Activated CD4-positive, alpha-beta T cell treated with anti-CD3 and anti-CD28 coated beads for 36 hours (primary cell): ENCODE measurements around the gene SIK3. TPM values are rescaled to one million over a fixed set of nuclear protein-coding genes. Genes with fewer than 3 reads are reported as not detected.
A peak's percentile ranks its signal among the peaks of the same experiment; 100 is the strongest.

Experiments used
- ATAC-seq: fragments of 200-7000 bp; cut with Tn5 transposase; one replicate; pipeline ENCODE4 v1.10.0; 2021; ENCODE audit warnings: mild to moderate bottlenecking, moderate library complexity
- CTCF ChIA-PET: fragments of 350-600 bp; sonication (Branson Sonifier 250); formaldehyde crosslinking; loops from one replicate; lab custom pipeline; 2021; ENCODE audit warnings: antibody characterized with exemption; lab: Charles Lee
- POLR2A ChIA-PET: fragments of 350-600 bp; sonication (Branson Sonifier 250); formaldehyde crosslinking; loops from one replicate; lab custom pipeline; 2021; ENCODE audit warnings: antibody characterized with exemption, inconsistent platforms; lab: Charles Lee
- DNase-seq: peaks from one replicate; pipeline ENCODE4 v3.0.0-alpha.2; 2020
- H3K27ac Mint-ChIP-seq: one replicate; pipeline ENCODE4 v1.8.0; 2021; ENCODE audit warnings: mixed read lengths
- H3K27me3 Mint-ChIP-seq: one replicate; pipeline ENCODE4 v1.8.0; 2021; ENCODE audit warnings: mixed read lengths
- H3K36me3 Mint-ChIP-seq: one replicate; pipeline ENCODE4 v1.8.0; 2021; ENCODE audit warnings: low read depth, mixed read lengths
- H3K4me1 Mint-ChIP-seq: one replicate; pipeline ENCODE4 v1.8.0; 2021; ENCODE audit warnings: mixed read lengths
- H3K4me3 Mint-ChIP-seq: one replicate; pipeline ENCODE4 v1.8.0; 2021; ENCODE audit warnings: mild to moderate bottlenecking, moderate library complexity, mixed read lengths
- H3K9me3 Mint-ChIP-seq: one replicate; pipeline ENCODE4 v1.8.0; 2021; ENCODE audit warnings: low read depth, mixed read lengths
- intact Hi-C, 2 experiments: fragments of 100-400 bp; cut with DNase I in 1 of 2; cut with micrococcal nuclease in 1 of 2; formaldehyde crosslinking; loops; one replicate each; pipeline versions ENCODE4 v1.14.2 to v1.15.1; 2022 to 2024; cut with DNase I, micrococcal nuclease
- total RNA-seq, 2 experiments: library from RNA; stranded (reverse); gene quantifications; one replicate each; pipeline ENCODE4 v1.2.3, GENCODE V29; 2021

The SIK3 gene
- total RNA-seq, 2 experiments from 2014 or later = 23.6 to 25.3 TPM

- no peak for ATAC-seq
- H3K27ac Mint-ChIP-seq = no peak overlapping the region
- no peaks in the 10 kb centered on the region for H3K27me3 Mint-ChIP-seq
- DNase-seq = no peak
- CTCF ChIA-PET = interaction anchor here (0.8 kb wide), 1 partner anchor 53 kb away, joined by 3 read pairs; the partner anchor contains the start of gene APOA5
- POLR2A ChIA-PET = no interaction called here
- H3K9me3 Mint-ChIP-seq = no peaks in the 10 kb centered on the region
- peaks cover 4% of the 10 kb centered on the region for H3K4me1 Mint-ChIP-seq
- H3K4me3 Mint-ChIP-seq = no peak overlapping the region
- intact Hi-C loops = no loop called here
- peaks cover 42% of the 10 kb centered on the region for H3K36me3 Mint-ChIP-seq
Observed at GRCh38 chr11:116844722-116845121, 253.5 kb downstream of the SIK3 start.

- Mint-ChIP-seq H3K4me3 (no peak overlapping the region), H3K27ac (no peak overlapping the region), H3K4me1 (peaks cover 2% of the 10 kb centered on the region), H3K27me3 (no peaks in the 10 kb centered on the region), H3K9me3 (no peaks in the 10 kb centered on the region), H3K36me3 (peaks cover 38% of the 10 kb centered on the region)
- ChIA-PET POLR2A (no interaction called here), CTCF (no interaction called here)
- DNase-seq (no peak), ATAC-seq (no peak)
- intact Hi-C loops = no loop called here
Observed at GRCh38 chr11:116843661-116844060, 254.6 kb downstream of the SIK3 start.

GRCh38 chr11:116842909-116843308 is 255.3 kb downstream of the SIK3 start:
- Mint-ChIP-seq H3K4me1 (peaks cover 2% of the 10 kb centered on the region), H3K9me3 (no peaks in the 10 kb centered on the region), H3K36me3 (peaks cover 35% of the 10 kb centered on the region), H3K27me3 (no peaks in the 10 kb centered on the region), H3K4me3 (no peak overlapping the region), H3K27ac (no peak overlapping the region)
- ATAC-seq = no peak
- CTCF ChIA-PET = interaction anchor here (0.7 to 1.5 kb wide), 3 partner anchors 9 to 56 kb away, joined by 3 read pairs; no protein-coding TSS in a partner anchor
- no peak for DNase-seq
- POLR2A ChIA-PET = no interaction called here
- intact Hi-C loops = no loop called here

GRCh38 chr11:116842117-116842516 is 256.1 kb downstream of the SIK3 start:
- peaks cover 29% of the 10 kb centered on the region for H3K36me3 Mint-ChIP-seq
- no peaks in the 10 kb centered on the region for H3K27me3 Mint-ChIP-seq
- H3K27ac Mint-ChIP-seq = no peak overlapping the region
- intact Hi-C loops = no loop called here
- H3K9me3 Mint-ChIP-seq = no peaks in the 10 kb centered on the region
- ATAC-seq (no peak), DNase-seq (no peak)
- no peak overlapping the region for H3K4me3 Mint-ChIP-seq
- ChIA-PET POLR2A (no interaction called here), CTCF (interaction anchor here (1.0 to 1.5 kb wide), 3 partner anchors 10 to 52 kb away, joined by 3 read pairs; no protein-coding TSS in a partner anchor)
- peaks cover 2% of the 10 kb centered on the region for H3K4me1 Mint-ChIP-seq

GRCh38 chr11:116840746-116841296 is 257.4 kb downstream of the SIK3 start:
- DNase-seq = no peak
- no peak overlapping the region for H3K4me3 Mint-ChIP-seq
- H3K36me3 Mint-ChIP-seq = peaks cover 19% of the 10 kb centered on the region
- POLR2A ChIA-PET = no interaction called here
- H3K4me1 Mint-ChIP-seq = peaks cover 6% of the 10 kb centered on the region
- CTCF ChIA-PET = interaction anchor here (1.0 kb wide), 1 partner anchor 12 kb away, joined by 3 read pairs; no protein-coding TSS in a partner anchor
- H3K27me3 Mint-ChIP-seq = no peaks in the 10 kb centered on the region
- no peak overlapping the region for H3K27ac Mint-ChIP-seq
- no peak for ATAC-seq
- H3K9me3 Mint-ChIP-seq = no peaks in the 10 kb centered on the region
- intact Hi-C loops = no loop called here

GRCh38 chr11:116840224-116840745 is 257.9 kb downstream of the SIK3 start:
- intact Hi-C loops = no loop called here
- DNase-seq (no peak), ATAC-seq (no peak)
- Mint-ChIP-seq H3K9me3 (no peaks in the 10 kb centered on the region), H3K27ac (peak overlapping the region; percentile 33), H3K36me3 (peaks cover 16% of the 10 kb centered on the region), H3K4me3 (no peak overlapping the region), H3K27me3 (no peaks in the 10 kb centered on the region), H3K4me1 (peaks cover 7% of the 10 kb centered on the region)
- ChIA-PET POLR2A (no interaction called here), CTCF (interaction anchor here (0.6 to 1.0 kb wide), 4 partner anchors 13 to 332 kb away, joined by 3 to 4 read pairs (median 3); no protein-coding TSS in a partner anchor)

- ChIA-PET CTCF (no interaction called here), POLR2A (no interaction called here)
- peaks cover 5% of the 10 kb centered on the region for H3K36me3 Mint-ChIP-seq
- intact Hi-C loops = loop anchor here in 1 of 2 experiments (5.0 kb wide), 1 partner anchor 106 kb away; no protein-coding TSS in a partner anchor
- no peak overlapping the region for H3K27ac Mint-ChIP-seq
- H3K27me3 Mint-ChIP-seq = peaks cover 3% of the 10 kb centered on the region
- no peak for DNase-seq
- peaks cover 11% of the 10 kb centered on the region for H3K4me1 Mint-ChIP-seq
- H3K4me3 Mint-ChIP-seq = no peak overlapping the region
- no peaks in the 10 kb centered on the region for H3K9me3 Mint-ChIP-seq
- no peak for ATAC-seq
Observed at GRCh38 chr11:116838321-116839084, 259.7 kb downstream of the SIK3 start.

GRCh38 chr11:116837231-116838091 is 260.8 kb downstream of the SIK3 start, which contains the start of gene APOA1:
Gene APOA1, minus strand, starts transcription at chr11:116837622. Its CDS starts 235 bp downstream, at chr11:116837387.
- ATAC-seq (no peak), DNase-seq (no peak)
- no peaks in the 10 kb centered on the region for H3K36me3 Mint-ChIP-seq
- POLR2A ChIA-PET = no interaction called here
- H3K9me3 Mint-ChIP-seq = no peaks in the 10 kb centered on the region
- intact Hi-C loops = loop anchor here in 1 of 2 experiments (5.0 kb wide), 1 partner anchor 105 kb away; no protein-coding TSS in a partner anchor
- H3K27ac Mint-ChIP-seq = no peak within 1 kb of the TSS
- peaks cover 11% of the 10 kb centered on the region for H3K4me1 Mint-ChIP-seq
- H3K4me3 Mint-ChIP-seq = no peak within 1 kb of the TSS
- peaks cover 3% of the 10 kb centered on the region for H3K27me3 Mint-ChIP-seq
- CTCF ChIA-PET = interaction anchor here (0.7 to 5.7 kb wide), 8 partner anchors 10 to 296 kb away, joined by 3 to 89 read pairs (median 10); partner anchors contain the start of genes APOA5 and ZPR1

- DNase-seq (no peak), ATAC-seq (no peak)
- H3K27me3 Mint-ChIP-seq = peaks cover 3% of the 10 kb centered on the region
- CTCF ChIA-PET = interaction anchor here (0.5 to 5.7 kb wide), 28 partner anchors 11 to 1039 kb away, joined by 3 to 89 read pairs (median 6); partner anchors contain the start of genes APOA5, BUD13, SIDT2 and ZPR1
- H3K9me3 Mint-ChIP-seq = no peaks in the 10 kb centered on the region
- no peak overlapping the region for H3K4me3 Mint-ChIP-seq
- H3K36me3 Mint-ChIP-seq = no peaks in the 10 kb centered on the region
- H3K4me1 Mint-ChIP-seq = peaks cover 11% of the 10 kb centered on the region
- intact Hi-C loops = loop anchor here (1.0 to 5.0 kb wide), 3 partner anchors 45 to 104 kb away; partner anchors contain the start of gene APOA5 (in 2 of the 2)
- POLR2A ChIA-PET = interaction anchor here (0.6 to 1.3 kb wide), 3 partner anchors 12 to 189 kb away, joined by 3 to 7 read pairs (median 4); no protein-coding TSS in a partner anchor
- H3K27ac Mint-ChIP-seq = no peak overlapping the region
Observed at GRCh38 chr11:116836632-116836991, 261.6 kb downstream of the SIK3 start.

GRCh38 chr11:116835791-116836631 is 262.2 kb downstream of the SIK3 start:
- Mint-ChIP-seq H3K4me3 (peak overlapping the region; percentile 59), H3K4me1 (peaks cover 11% of the 10 kb centered on the region), H3K27me3 (peaks cover 3% of the 10 kb centered on the region), H3K9me3 (no peaks in the 10 kb centered on the region), H3K36me3 (no peaks in the 10 kb centered on the region), H3K27ac (peak overlapping the region; percentile 31)
- DNase-seq (peak; percentile 90), ATAC-seq (peak; percentile 95)
- POLR2A ChIA-PET = interaction anchor here (0.5 to 1.3 kb wide), 6 partner anchors 12 to 189 kb away, joined by 3 to 7 read pairs (median 4); partner anchors contain the start of gene APOA5
- CTCF ChIA-PET = interaction anchor here (0.5 to 5.7 kb wide), 49 partner anchors 11 to 1040 kb away, joined by 3 to 89 read pairs (median 4); partner anchors contain the start of genes APOA4, APOA5, BUD13 and PAFAH1B2
- intact Hi-C loops = loop anchor here (1.0 to 5.0 kb wide), 4 partner anchors 45 to 104 kb away; partner anchors contain the start of gene APOA5 (in 2 of the 2)
